HCT116 (cell line): ENCODE results near the gene IQGAP2. TPM values are rescaled to one million over a fixed set of nuclear protein-coding genes. Genes with fewer than 3 reads are reported as not detected.
"Not testable (repeated sequence)": the region's sequence is repeated elsewhere in the genome, so short reads cannot be mapped to it uniquely, and the experiment has no call there.

Experiments
- ATAC-seq: fragments of 200-7000 bp; cut with Tn5 transposase; 2 replicates; pipeline ENCODE4 v1.9.1; 2020; ENCODE audit warnings: mild to moderate bottlenecking, moderate library complexity
- BruUV-seq: library from RNA; stranded (reverse); fragments of 400-500 nt; replicated peaks from 2 replicates; lab custom pipeline; 2021; lab: Mats Ljungman, UMichigan
- CTCF ChIA-PET: fragments of 300-600 bp; sonication (Branson Sonifier 250); formaldehyde crosslinking; loops from one replicate; lab custom pipeline; 2021; ENCODE audit warnings: antibody characterized with exemption; lab: Charles Lee
- POLR2A ChIA-PET: fragments of 300-600, 350-600 bp; sonication (Branson Sonifier 250); formaldehyde crosslinking; loops from one replicate; lab custom pipeline; 2021; ENCODE audit warnings: antibody characterized with exemption; lab: Charles Lee
- RAD21 ChIA-PET, 2 experiments: fragments of 300-600 bp; sonication (Branson Sonifier 250); formaldehyde crosslinking; loops; one replicate each; lab custom pipeline; 2023; ENCODE audit warnings: low total read pairs in 2 of 2; ENCODE audit not compliant: uncharacterized antibody in 2 of 2, unreplicated experiment in 2 of 2, low non-redundant PET in 1 of 2; lab: Charles Lee
- DNase-seq: peaks from one replicate; pipeline ENCODE4 v3.0.0-alpha.2; 2010; ENCODE audit warnings: low read depth, low spot score
- H2AFZ ChIP-seq: fragments of 200-600 bp; shearing (Covaris generic), sonication (generic); 2 replicates; pipeline ENCODE4 v1.6.1; 2017; ENCODE audit warnings: low read depth, mixed run types, mixed read lengths, antibody characterized with exemption, low read length; ENCODE audit not compliant: poor library complexity, severe bottlenecking
- H3K27ac ChIP-seq: 2 replicates; pipeline ENCODE4 v1.5.1; 2012; ENCODE audit warnings: low read depth, low read length
- H3K27me3 ChIP-seq: fragments of 200-600 bp; sonication (generic); 2 replicates; pipeline ENCODE4 v1.6.1; 2016; ENCODE audit warnings: mixed run types, low read length, mixed read lengths; ENCODE audit not compliant: insufficient read depth
- H3K36me3 ChIP-seq, 2 experiments: fragments of 200-500 bp in 1 of 2; fragments of 200-600 bp in 1 of 2; sonication (Bioruptor generic) in 1 of 2; sonication (generic) in 1 of 2; 2 replicates each; pipeline versions ENCODE4 v1.5.1 to v1.6.1; 2014 to 2016; ENCODE audit warnings: low read length in 2 of 2, inconsistent platforms in 1 of 2, mixed read lengths in 1 of 2, mixed run types in 1 of 2; ENCODE audit not compliant: insufficient read depth in 2 of 2, control insufficient read depth in 1 of 2
- H3K4me1 ChIP-seq, 2 experiments: fragments of 200-600 bp in 1 of 2; sonication (generic) in 1 of 2; 2 replicates each; pipeline versions ENCODE4 v1.5.1 to v1.6.1; 2012 to 2017; ENCODE audit warnings: low read length in 2 of 2, inconsistent platforms in 1 of 2, mild to moderate bottlenecking in 1 of 2, mixed read lengths in 1 of 2, mixed run types in 1 of 2, moderate library complexity in 1 of 2; ENCODE audit not compliant: insufficient read depth in 2 of 2, control insufficient read depth in 1 of 2
- H3K4me2 ChIP-seq: fragments of 200-600 bp; sonication (generic); 2 replicates; pipeline ENCODE4 v1.6.1; 2017; ENCODE audit warnings: mixed run types, low read length, mixed read lengths
- H3K4me3 ChIP-seq, 2 experiments: fragments of 200-600 bp in 1 of 2; sonication (generic) in 1 of 2; replicated peaks in 1 of 2; 2 replicates each; pipeline ENCODE4 v1.5.1; 2011 to 2016; ENCODE audit warnings: low read length in 2 of 2, control low read depth in 1 of 2, low read depth in 1 of 2, mild to moderate bottlenecking in 1 of 2, mixed read lengths in 1 of 2, mixed run types in 1 of 2
- H3K79me2 ChIP-seq: fragments of 200-600 bp; sonication (generic); 2 replicates; pipeline ENCODE4 v1.6.1; 2017; ENCODE audit warnings: mild to moderate bottlenecking, mixed run types, low read length, moderate library complexity, mixed read lengths; ENCODE audit not compliant: insufficient read depth
- H3K9ac ChIP-seq: fragments of 200-600 bp; sonication (generic); 2 replicates; pipeline ENCODE4 v1.6.1; 2016; ENCODE audit warnings: low read length, mixed read lengths
- H3K9me2 ChIP-seq: fragments of 200-600 bp; sonication (generic), shearing (Covaris generic); 2 replicates; pipeline ENCODE4 v1.6.1; 2017; ENCODE audit warnings: mixed run types, mild to moderate bottlenecking, moderate library complexity; ENCODE audit not compliant: insufficient read depth
- H3K9me3 ChIP-seq, 2 experiments: fragments of 200-500 bp in 1 of 2; fragments of 200-600 bp in 1 of 2; sonication (Bioruptor generic) in 1 of 2; sonication (generic) in 1 of 2; 2 replicates each; pipeline ENCODE4 v1.6.1; 2014 to 2017; ENCODE audit warnings: low read length in 2 of 2, mixed read lengths in 2 of 2, inconsistent platforms in 1 of 2, low read depth in 1 of 2, mild to moderate bottlenecking in 1 of 2, mixed run types in 1 of 2, moderate library complexity in 1 of 2; ENCODE audit not compliant: control insufficient read depth in 1 of 2, insufficient read depth in 1 of 2
- H4K20me1 ChIP-seq: fragments of 200-600 bp; sonication (generic), shearing (Covaris generic); 2 replicates; pipeline ENCODE4 v1.6.1; 2017; ENCODE audit warnings: mixed run types, mild to moderate bottlenecking, moderate library complexity; ENCODE audit not compliant: insufficient read depth
- ATF3 ChIP-seq: IDR thresholded peaks from 2 replicates; pipeline ENCODE4 v1.6.1; 2012
- CBX3 ChIP-seq: IDR thresholded peaks from 2 replicates; pipeline ENCODE4 v1.6.1; 2012; ENCODE audit warnings: low read depth
- CEBPB ChIP-seq: IDR thresholded peaks from 2 replicates; pipeline ENCODE4 v1.6.1; 2012; ENCODE audit warnings: low read depth
- CTCF ChIP-seq, 3 experiments: fragments of 200-600 bp in 1 of 3; sonication (generic) in 1 of 3; IDR thresholded peaks in 2 of 3; conservative IDR thresholded peaks in 1 of 3; 2 replicates each; pipeline ENCODE4 v1.5.1; 2012 to 2017; ENCODE audit warnings: low read depth in 2 of 3, low read length in 2 of 3, antibody characterized with exemption in 1 of 3, borderline replicate concordance in 1 of 3, control low read depth in 1 of 3, mild to moderate bottlenecking in 1 of 3, mixed read lengths in 1 of 3, mixed run types in 1 of 3, moderate library complexity in 1 of 3; ENCODE audit not compliant: insufficient read depth in 1 of 3
- EGR1 ChIP-seq: IDR thresholded peaks from 2 replicates; pipeline ENCODE4 v1.6.1; 2012; ENCODE audit warnings: low read depth
- ELF1 ChIP-seq: IDR thresholded peaks from 2 replicates; pipeline ENCODE4 v1.6.1; 2012; ENCODE audit warnings: low read depth, borderline replicate concordance
- EZH2 ChIP-seq: fragments of 200-600 bp; sonication (generic); IDR thresholded peaks from 2 replicates; pipeline ENCODE4 v1.6.1; 2017; ENCODE audit warnings: antibody characterized with exemption, mixed run types
- EZH2phosphoT487 ChIP-seq: fragments of 200-600 bp; IDR thresholded peaks from 2 replicates; pipeline ENCODE4 v1.6.1; 2018; ENCODE audit warnings: antibody characterized with exemption, borderline replicate concordance
- FOSL1 ChIP-seq: IDR thresholded peaks from 2 replicates; pipeline ENCODE4 v1.6.1; 2012; ENCODE audit warnings: low read depth
- MAX ChIP-seq: IDR thresholded peaks from 2 replicates; pipeline ENCODE4 v1.6.1; 2012
- POLR2A ChIP-seq: IDR thresholded peaks from 2 replicates; pipeline ENCODE4 v1.7.0; 2011; ENCODE audit warnings: borderline replicate concordance; ENCODE audit not compliant: insufficient read depth, insufficient read length; ENCODE audit errors: extremely low read depth
- POLR2AphosphoS5 ChIP-seq: IDR thresholded peaks from 2 replicates; pipeline ENCODE4 v1.6.1; 2011; ENCODE audit warnings: mild to moderate bottlenecking, low read depth, low read length, moderate library complexity
- RAD21 ChIP-seq: IDR thresholded peaks from 2 replicates; pipeline ENCODE4 v1.6.1; 2012; ENCODE audit warnings: low read depth, mild to moderate bottlenecking
- SP1 ChIP-seq: IDR thresholded peaks from 2 replicates; pipeline ENCODE4 v1.6.1; 2012; ENCODE audit warnings: low read depth
- SRF ChIP-seq: IDR thresholded peaks from 2 replicates; pipeline ENCODE4 v1.6.1; 2012; ENCODE audit warnings: low read depth
- TCF7L2 ChIP-seq: IDR thresholded peaks from 2 replicates; pipeline ENCODE4 v1.7.0; 2011; ENCODE audit warnings: borderline replicate concordance, inconsistent platforms; ENCODE audit not compliant: insufficient read depth, insufficient read length; ENCODE audit errors: extremely low read depth
- YY1 ChIP-seq: IDR thresholded peaks from 2 replicates; pipeline ENCODE4 v1.6.1; 2011; ENCODE audit warnings: low read length, low read depth, moderate library complexity, mild to moderate bottlenecking; ENCODE audit not compliant: insufficient replicate concordance; ENCODE audit errors: extremely low read depth
- ZBTB33 ChIP-seq: IDR thresholded peaks from 2 replicates; pipeline ENCODE4 v1.6.1; 2011; ENCODE audit warnings: mild to moderate bottlenecking, low read length, moderate library complexity; ENCODE audit not compliant: insufficient replicate concordance; ENCODE audit errors: extremely low read depth
- ZFX ChIP-seq: fragments of 450-650 bp; IDR thresholded peaks from 2 replicates; pipeline ENCODE4 v1.6.1; 2017
- ZNF274 ChIP-seq: fragments of 200-500 bp; sonication (Bioruptor generic); IDR thresholded peaks from 2 replicates; pipeline ENCODE4 v1.6.1; 2014; ENCODE audit warnings: mild to moderate bottlenecking, low read depth, low read length, inconsistent platforms
- intact Hi-C: fragments of 100-400 bp; cut with micrococcal nuclease; formaldehyde crosslinking; loops from 2 replicates; pipeline ENCODE4 v1.10.0; 2022
- total RNA-seq: library from RNA; stranded (reverse); gene quantifications from one replicate; pipeline ENCODE4 v1.2.1, GENCODE V29; 2021; ENCODE audit not compliant: unreplicated experiment

The IQGAP2 gene
- total RNA-seq, 1 experiment from 2014 or later, result 2.0 TPM

- Histone ChIP-seq H3K36me3 (no peaks in the 10 kb centered on the region), H3K9ac (no peak overlapping the region), H3K9me3 (no peaks in the 10 kb centered on the region), H2AFZ (no peak overlapping the region), H3K4me2 (no peak overlapping the region), H3K27me3 (no peaks in the 10 kb centered on the region), H3K4me3 (no peak overlapping the region), H3K9me2 (no peaks in the 10 kb centered on the region), H4K20me1 (no peaks in the 10 kb centered on the region), H3K27ac (no peak overlapping the region), H3K4me1 (no peaks in the 10 kb centered on the region)
- CTCF ChIA-PET, result no interaction called here
- DNase-seq (no peak), ATAC-seq (no peak)
- BruUV-seq, result no TSS peak
- POLR2A ChIA-PET, result no interaction called here
- RAD21 ChIA-PET, result no interaction called here
- TF ChIP-seq FOSL1, result no peak
- no peak for TF ChIP-seq CTCF (IDR thresholded peaks at IDR 0.05 in 2 of 3, conservative IDR thresholded peaks at IDR 0.05 in 1 of 3; ENCODE audit: borderline replicate concordance in 1 of 3, insufficient read depth in 1 of 3, low read depth in 2 of 3, low read length in 2 of 3)
- no peak for TF ChIP-seq SRF
- TF ChIP-seq MAX, result no peak
- TF ChIP-seq POLR2AphosphoS5, result no peak
- TF ChIP-seq RAD21, result no peak
- TF ChIP-seq EZH2, result no peak
- TF ChIP-seq CEBPB, result no peak
- no peak for TF ChIP-seq ZBTB33
- no peak for TF ChIP-seq SP1
- TF ChIP-seq ELF1, result no peak
- no peak for TF ChIP-seq CBX3
- TF ChIP-seq POLR2A, result no peak
- TF ChIP-seq EZH2phosphoT487, result no peak
- no peak for TF ChIP-seq YY1
- TF ChIP-seq EGR1, result no peak
- no peak for TF ChIP-seq ZFX
- no peak for TF ChIP-seq ZNF274
- no peak for TF ChIP-seq ATF3
- TF ChIP-seq TCF7L2, result no peak
- TF ChIP-seq, all 23 proteins: peak for 0
- intact Hi-C loops, result no loop called here
- no peaks in the 10 kb centered on the region for H3K79me2 ChIP-seq
Measured at GRCh38 chr5:76433261-76433660, 30.2 kb downstream of the IQGAP2 start.

- RAD21 ChIA-PET, CTCF ChIA-PET: not testable (repeated sequence)
Measured at GRCh38 chr5:76437507-76437906, 34.4 kb downstream of the IQGAP2 start.

More at GRCh38 chr5:76437507-76437906, 34.4 kb downstream of the IQGAP2 start:
- H3K9ac ChIP-seq, H3K4me1 ChIP-seq, ATAC-seq, H3K79me2 ChIP-seq, POLR2A ChIA-PET, H3K36me3 ChIP-seq, H3K9me2 ChIP-seq, H3K4me3 ChIP-seq, H3K9me3 ChIP-seq, H3K27ac ChIP-seq, H3K4me2 ChIP-seq, H4K20me1 ChIP-seq, H3K27me3 ChIP-seq, DNase-seq, intact Hi-C loops, BruUV-seq, H2AFZ ChIP-seq: not testable (repeated sequence)
